Measurements from ENCODE around the gene YRDC. TPM values are rescaled to one million over a fixed set of nuclear protein-coding genes. Genes with fewer than 3 reads are reported as not detected.
A peak's percentile ranks its signal among the peaks of the same experiment; 100 is the strongest.

The YRDC gene
- total RNA-seq, 2 experiments from 2014 or later, result 34.1 to 36.1 TPM

DNA sequence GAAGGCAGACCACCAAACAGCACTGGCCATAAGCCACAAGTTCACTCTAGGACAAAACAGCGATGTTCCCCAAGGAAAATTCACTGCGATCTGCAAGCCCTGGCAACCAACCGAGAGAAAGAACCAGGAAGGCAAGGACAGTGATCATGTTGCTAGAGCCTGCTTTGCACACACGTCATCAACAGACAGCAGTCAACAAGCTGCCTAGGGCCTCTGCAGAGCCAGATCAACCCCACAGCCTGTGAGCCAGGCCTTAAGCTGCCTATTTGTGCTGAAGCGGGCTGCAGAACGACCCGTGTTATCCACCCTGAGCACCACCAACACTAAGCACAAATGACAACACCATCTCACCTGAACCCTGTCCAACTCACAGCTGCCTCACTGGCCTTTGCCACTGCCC, 6.2 kb upstream of the YRDC start:
- intact Hi-C loops (cut with micrococcal nuclease), result no loop called here
- POLR2A ChIA-PET, result no interaction called here
- H3K27ac Mint-ChIP-seq, result no peak overlapping the region

DNA sequence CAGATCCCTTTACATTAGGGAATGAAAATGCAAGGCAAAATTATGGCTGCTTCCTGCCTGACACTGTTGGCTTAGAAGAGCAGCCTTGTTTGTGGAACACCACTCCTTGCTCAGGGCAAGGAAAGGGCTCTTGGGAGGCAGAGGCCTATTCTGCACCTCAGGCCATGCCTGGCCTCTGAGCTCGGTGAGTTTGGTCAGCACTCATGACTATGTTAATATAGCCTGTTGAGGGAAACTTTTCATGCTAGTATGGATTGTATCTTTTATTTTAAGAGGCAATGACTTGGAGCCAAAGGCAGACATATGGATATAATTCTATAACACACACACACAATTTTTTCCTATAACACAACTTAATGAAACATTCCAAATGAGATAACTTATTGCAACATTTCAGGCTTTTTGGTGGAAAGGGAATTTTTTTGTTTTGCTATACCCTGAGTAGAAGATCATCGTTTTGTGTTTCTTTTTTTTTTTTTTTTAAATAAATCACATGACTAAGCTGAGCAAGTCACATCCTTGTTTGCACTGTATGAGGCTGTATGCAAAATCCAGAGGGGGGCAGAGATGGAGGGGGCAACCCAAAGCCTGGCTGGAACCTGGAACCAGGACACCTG, 5.6 kb upstream of the YRDC start:
- Mint-ChIP-seq H3K9me3 (no peaks in the 10 kb centered on the region), H3K36me3 (peaks cover 8% of the 10 kb centered on the region), H3K4me3 (no peak overlapping the region), H3K27ac (no peak overlapping the region), H3K27me3 (no peaks in the 10 kb centered on the region), H3K4me1 (ENCODE audit: low read depth) (peaks cover 23% of the 10 kb centered on the region)
- no peak for DNase-seq
- ChIA-PET POLR2A (no interaction called here), CTCF (interaction anchor here (0.6 to 0.7 kb wide), 2 partner anchors 41 to 524 kb away, joined by 3 read pairs; no protein-coding TSS in a partner anchor)
- intact Hi-C loops (cut with micrococcal nuclease), result no loop called here

More for the DNA sequence above, 6.2 kb upstream of the YRDC start:
- no peak for DNase-seq
- Mint-ChIP-seq H3K9me3 (no peaks in the 10 kb centered on the region), H3K36me3 (peaks cover 8% of the 10 kb centered on the region), H3K4me1 (ENCODE audit: low read depth) (peaks cover 19% of the 10 kb centered on the region), H3K27me3 (no peaks in the 10 kb centered on the region), H3K4me3 (no peak overlapping the region)
- CTCF ChIA-PET, result interaction anchor here (0.6 kb wide), 1 partner anchor 524 kb away, joined by 3 read pairs; no protein-coding TSS in a partner anchor

GRCh38 chr1:37811027-37811655, 3.1 kb upstream of the YRDC start:
- no peaks in the 10 kb centered on the region for H3K27me3 Mint-ChIP-seq
- no peak overlapping the region for H3K4me3 Mint-ChIP-seq
- H3K27ac Mint-ChIP-seq, result peak overlapping the region; percentile 54
- peaks cover 12% of the 10 kb centered on the region for H3K36me3 Mint-ChIP-seq
- CTCF ChIA-PET, result no interaction called here
- POLR2A ChIA-PET, result no interaction called here
- H3K9me3 Mint-ChIP-seq, result no peaks in the 10 kb centered on the region
- DNase-seq, result peak; percentile 79
- intact Hi-C loops (cut with micrococcal nuclease), result loop anchor here (1.0 kb wide), 1 partner anchor 49 kb away; no protein-coding TSS in a partner anchor
- H3K4me1 Mint-ChIP-seq (ENCODE audit: low read depth), result peaks cover 31% of the 10 kb centered on the region

GRCh38 chr1:37809942-37810341, 1.9 kb upstream of the YRDC start:
- no peaks in the 10 kb centered on the region for H3K27me3 Mint-ChIP-seq
- H3K4me1 Mint-ChIP-seq (ENCODE audit: low read depth), result peaks cover 40% of the 10 kb centered on the region
- H3K9me3 Mint-ChIP-seq, result no peaks in the 10 kb centered on the region
- DNase-seq, result no peak
- intact Hi-C loops (cut with micrococcal nuclease), result loop anchor here (5.0 kb wide), 2 partner anchors 182 to 333 kb away; partner anchors contain the start of gene SF3A3
- POLR2A ChIA-PET, result no interaction called here
- H3K27ac Mint-ChIP-seq, result no peak overlapping the region
- H3K4me3 Mint-ChIP-seq, result no peak overlapping the region
- H3K36me3 Mint-ChIP-seq, result peaks cover 17% of the 10 kb centered on the region
- CTCF ChIA-PET, result no interaction called here

DNA sequence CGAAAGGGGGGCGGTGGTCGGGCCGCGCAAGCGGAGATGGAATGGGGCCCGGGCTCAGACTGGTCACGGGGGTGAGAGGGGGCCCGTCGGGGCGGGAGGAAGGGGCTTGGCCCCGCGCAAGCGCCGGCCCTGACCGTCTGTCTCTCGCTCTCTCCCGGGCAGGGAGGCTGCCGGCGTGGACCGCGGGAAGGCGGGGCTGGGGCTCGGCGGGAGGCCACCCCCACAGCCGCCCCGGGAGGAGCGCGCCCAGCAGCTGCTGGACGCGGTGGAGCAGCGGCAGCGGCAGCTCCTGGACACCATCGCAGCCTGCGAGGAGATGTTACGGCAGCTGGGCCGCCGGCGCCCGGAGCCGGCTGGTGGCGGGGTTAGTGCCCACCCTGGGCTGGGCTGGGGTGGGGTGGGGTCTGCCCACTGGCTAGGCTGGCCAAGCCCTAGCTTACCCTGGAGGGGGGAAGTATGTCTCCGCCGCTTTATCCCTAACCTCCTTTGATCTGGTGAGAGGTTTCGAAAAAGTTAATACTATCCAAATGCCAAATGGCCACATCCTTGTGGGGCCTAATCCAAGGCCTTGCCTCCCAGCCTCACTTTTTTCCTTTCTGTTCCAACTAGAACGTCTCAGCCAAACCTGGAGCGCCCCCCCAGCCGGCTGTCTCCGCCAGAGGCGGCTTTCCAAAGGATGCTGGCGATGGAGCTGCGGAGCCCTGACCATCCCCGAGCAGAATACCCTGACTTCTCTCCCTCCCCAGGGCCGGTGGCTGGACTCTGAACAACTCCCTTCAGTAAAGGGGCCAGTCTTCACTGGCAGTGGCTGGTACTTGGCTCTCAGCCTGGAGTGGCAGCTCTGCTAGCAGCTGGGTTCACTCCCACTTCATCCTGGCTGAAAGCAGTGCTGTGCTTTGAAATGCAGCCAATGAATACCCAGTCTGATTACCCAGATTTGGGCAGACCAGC, 636 bp upstream of the YRDC start:
- peak; percentile 42 for DNase-seq
- Mint-ChIP-seq H3K4me3 (peak overlapping the region; percentile 95), H3K4me1 (ENCODE audit: low read depth) (peaks cover 40% of the 10 kb centered on the region), H3K9me3 (no peaks in the 10 kb centered on the region), H3K36me3 (peaks cover 26% of the 10 kb centered on the region), H3K27ac (peak overlapping the region; percentile 96), H3K27me3 (no peaks in the 10 kb centered on the region)
- ChIA-PET CTCF (interaction anchor here (0.8 to 2.9 kb wide), 8 partner anchors 9 to 294 kb away, joined by 3 to 32 read pairs (median 6); partner anchors contain the start of genes CDCA8, MEAF6, MTF1 and SF3A3), POLR2A (interaction anchor here (0.6 to 2.6 kb wide), 12 partner anchors 8 to 333 kb away, joined by 3 to 19 read pairs (median 4); partner anchors contain the start of genes CDCA8, MTF1 and SF3A3)
- intact Hi-C loops (cut with micrococcal nuclease), result loop anchor here (1.0 to 5.0 kb wide), 3 partner anchors 116 to 331 kb away; partner anchors contain the start of genes CDCA8 and SF3A3

DNA sequence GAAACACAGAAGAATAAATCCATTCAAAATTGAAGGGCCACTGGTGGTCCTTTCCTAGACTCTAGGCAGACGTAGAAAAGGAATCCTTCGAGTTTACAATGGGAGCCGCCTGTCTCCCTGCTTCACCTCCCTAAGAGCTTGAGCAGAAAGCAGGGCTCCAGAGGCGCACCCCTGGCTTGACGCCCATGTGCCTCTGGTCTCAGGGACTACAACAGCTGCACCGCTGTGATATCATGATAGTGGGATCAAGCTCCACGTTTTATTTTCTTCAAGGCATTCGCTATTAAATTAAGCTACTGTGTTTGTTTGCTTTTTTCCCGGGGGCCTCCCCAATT, 821 bp downstream of the YRDC start:
- DNase-seq, result no peak
- Mint-ChIP-seq H3K4me1 (ENCODE audit: low read depth) (peaks cover 40% of the 10 kb centered on the region), H3K9me3 (no peaks in the 10 kb centered on the region), H3K36me3 (peaks cover 38% of the 10 kb centered on the region), H3K4me3 (peak overlapping the region; percentile 82), H3K27me3 (no peaks in the 10 kb centered on the region), H3K27ac (peak overlapping the region; percentile 75)
- intact Hi-C loops (cut with micrococcal nuclease), result loop anchor here (5.0 kb wide), 2 partner anchors 185 to 330 kb away; partner anchors contain the start of gene SF3A3
- POLR2A ChIA-PET, result interaction anchor here (1.0 to 2.6 kb wide), 6 partner anchors 10 to 117 kb away, joined by 4 to 19 read pairs (median 10); partner anchors contain the start of genes CDCA8 and MTF1
- CTCF ChIA-PET, result interaction anchor here (0.6 to 2.9 kb wide), 4 partner anchors 10 to 293 kb away, joined by 3 to 32 read pairs (median 8); partner anchors contain the start of genes MEAF6, MTF1 and SF3A3

DNA sequence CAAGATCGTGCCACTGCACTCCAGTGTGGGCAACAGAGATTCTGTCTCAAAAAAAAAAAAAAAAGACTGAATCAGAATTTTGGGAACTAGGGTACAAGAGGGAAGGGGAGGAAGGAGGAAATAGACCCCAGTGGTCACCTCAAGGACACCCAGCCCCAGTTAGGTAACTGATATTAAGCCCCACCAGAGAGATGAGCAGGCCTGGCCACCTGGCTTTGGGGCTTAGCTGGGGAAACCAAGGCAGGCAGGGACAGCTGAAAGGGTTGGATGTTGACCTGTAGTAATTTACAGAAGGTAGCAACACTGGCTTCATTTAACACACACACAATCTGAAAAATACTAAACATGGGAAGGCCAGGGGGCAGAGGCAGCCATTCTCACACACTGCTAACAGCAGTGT, 5.6 kb downstream of the YRDC start:
- intact Hi-C loops (cut with micrococcal nuclease), result no loop called here
- no peak overlapping the region for H3K4me3 Mint-ChIP-seq
- peaks cover 57% of the 10 kb centered on the region for H3K36me3 Mint-ChIP-seq
- H3K27me3 Mint-ChIP-seq, result no peaks in the 10 kb centered on the region
- H3K9me3 Mint-ChIP-seq, result no peaks in the 10 kb centered on the region
- peaks cover 17% of the 10 kb centered on the region for H3K4me1 Mint-ChIP-seq (ENCODE audit: low read depth)
- CTCF ChIA-PET, result no interaction called here
- POLR2A ChIA-PET, result interaction anchor here (0.7 kb wide), 1 partner anchor 136 kb away, joined by 3 read pairs; no protein-coding TSS in a partner anchor
- no peak for DNase-seq
- H3K27ac Mint-ChIP-seq, result no peak overlapping the region

DNA sequence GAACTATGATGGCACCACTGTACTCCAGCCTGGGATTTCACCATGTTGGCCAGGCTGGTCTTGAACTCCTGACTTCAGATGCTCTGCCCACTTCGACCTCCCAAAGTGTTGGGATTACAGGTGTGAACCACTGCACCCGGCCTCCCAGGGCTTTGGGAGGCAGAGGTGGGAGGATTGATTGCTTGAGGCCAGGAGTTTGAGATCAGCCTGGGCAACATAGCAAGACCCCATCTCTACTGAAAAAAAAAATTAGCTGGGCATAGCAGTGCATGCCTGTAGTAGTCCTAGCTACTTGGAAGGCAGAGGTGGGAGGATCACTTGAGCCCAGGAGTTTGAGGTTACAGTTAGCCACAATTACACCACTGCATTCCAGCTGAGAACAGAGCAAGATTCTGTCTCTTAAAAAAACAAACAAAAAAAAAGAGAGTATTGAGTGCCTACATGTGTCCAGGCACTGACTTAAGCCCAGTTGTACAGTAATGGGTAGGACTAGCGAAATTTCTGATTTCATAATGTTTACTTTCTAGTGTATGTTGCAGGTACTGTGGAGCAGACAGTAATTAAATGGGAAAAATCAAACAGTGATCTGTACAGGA, 10.2 kb downstream of the YRDC start:
- Mint-ChIP-seq H3K36me3 (peaks cover 28% of the 10 kb centered on the region), H3K27ac (no peak overlapping the region), H3K27me3 (peaks cover 8% of the 10 kb centered on the region), H3K4me3 (no peak overlapping the region), H3K9me3 (no peaks in the 10 kb centered on the region), H3K4me1 (ENCODE audit: low read depth) (peaks cover 19% of the 10 kb centered on the region)
- POLR2A ChIA-PET, result interaction anchor here (2.5 kb wide), 1 partner anchor 10 kb away, joined by 8 read pairs; the partner anchor contains the start of genes C1orf122 and YRDC
- CTCF ChIA-PET, result no interaction called here
- no peak for DNase-seq
- intact Hi-C loops (cut with micrococcal nuclease), result no loop called here

DNA sequence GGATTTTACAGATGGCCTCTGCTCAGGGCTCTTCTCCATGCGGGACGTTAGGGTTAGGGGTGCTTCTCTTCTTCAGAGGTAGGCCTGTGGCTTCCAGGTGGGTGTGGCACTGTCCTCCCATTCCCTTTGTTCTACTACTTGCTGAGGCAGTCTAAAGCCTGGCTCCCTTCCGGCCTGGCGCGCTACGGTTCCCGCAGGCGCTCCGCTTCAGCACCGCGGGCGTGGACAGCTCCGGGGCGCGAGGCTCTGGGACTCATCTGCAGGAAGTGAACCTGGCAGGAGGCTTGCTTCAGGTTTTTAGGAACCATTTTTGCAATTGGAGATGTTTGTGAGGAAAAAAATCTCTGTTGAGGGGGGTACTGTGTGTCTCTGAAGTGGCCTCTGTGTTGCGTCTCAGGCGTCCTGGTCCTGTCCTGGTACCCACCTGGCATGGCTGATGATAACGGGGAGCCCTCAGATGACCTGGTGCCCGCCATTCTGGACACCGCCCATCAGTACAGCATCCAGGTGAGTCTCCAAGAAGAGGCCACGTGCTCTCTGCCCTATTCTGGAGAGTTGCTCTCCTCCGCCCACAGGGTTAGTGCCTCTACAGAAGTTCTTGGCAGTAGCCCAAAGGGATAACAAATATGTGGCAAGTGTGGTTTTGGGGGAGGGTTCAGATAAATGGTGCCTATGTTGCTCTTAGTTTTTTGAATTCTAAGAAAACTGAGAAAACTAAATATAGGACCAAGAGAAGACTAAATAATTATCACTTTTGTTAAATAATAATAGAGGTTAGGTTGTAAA, 12.5 kb downstream of the YRDC start:
- peaks cover 21% of the 10 kb centered on the region for H3K27me3 Mint-ChIP-seq
- no peak overlapping the region for H3K27ac Mint-ChIP-seq
- intact Hi-C loops (cut with micrococcal nuclease), result no loop called here
- H3K4me3 Mint-ChIP-seq, result peak overlapping the region; percentile 59
- H3K9me3 Mint-ChIP-seq, result no peaks in the 10 kb centered on the region
- peaks cover 15% of the 10 kb centered on the region for H3K36me3 Mint-ChIP-seq
- peak; percentile 64 for DNase-seq
- ChIA-PET CTCF (no interaction called here), POLR2A (no interaction called here)
- peaks cover 19% of the 10 kb centered on the region for H3K4me1 Mint-ChIP-seq (ENCODE audit: low read depth)

DNA sequence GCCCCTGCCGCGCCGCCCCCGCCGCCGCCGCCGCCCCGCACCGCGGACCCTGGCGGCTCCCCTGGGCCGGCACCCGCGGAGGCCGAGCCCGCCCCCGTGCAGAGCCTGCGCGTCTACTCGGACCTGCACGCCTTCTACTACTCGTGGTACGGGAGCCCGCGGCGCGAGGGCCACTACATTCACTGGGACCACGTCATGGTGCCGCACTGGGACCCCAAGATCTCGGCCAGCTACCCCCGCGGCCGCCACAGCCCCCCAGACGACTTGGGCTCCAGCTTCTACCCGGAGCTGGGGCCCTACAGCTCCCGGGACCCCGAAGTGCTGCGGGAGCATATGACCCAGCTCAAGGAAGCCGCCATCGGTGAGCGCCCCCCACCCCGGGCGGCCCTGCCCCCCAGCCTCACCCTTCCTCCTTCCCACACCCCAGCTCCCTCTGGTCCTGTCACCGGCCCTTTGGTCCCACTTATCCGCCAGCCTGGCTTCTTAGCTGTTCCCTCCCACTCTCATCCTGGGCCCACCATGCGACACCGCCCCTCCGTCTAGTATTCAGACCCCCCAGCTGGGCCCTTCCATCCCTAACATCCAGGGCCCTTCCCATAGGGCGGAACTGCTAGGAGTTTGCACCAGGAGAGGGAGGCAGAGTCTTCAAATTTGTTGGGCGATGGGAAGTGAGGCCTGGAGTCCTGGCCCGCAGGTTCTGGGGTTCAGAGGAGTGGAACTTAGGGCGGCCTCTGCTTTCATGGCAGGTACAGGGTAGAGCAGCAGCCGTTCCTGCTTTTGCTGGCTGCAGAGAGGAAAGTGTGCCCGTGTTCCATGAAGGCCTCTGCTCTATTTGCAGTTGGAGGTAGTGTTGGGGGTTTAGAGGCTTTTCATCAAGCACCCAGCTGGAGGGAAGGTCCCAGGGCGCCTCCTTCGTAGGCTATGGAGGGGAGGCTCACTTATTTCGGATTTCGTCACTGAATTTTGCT, 13.4 kb downstream of the YRDC start:
- no peak overlapping the region for H3K27ac Mint-ChIP-seq

More for the DNA sequence above, 13.4 kb downstream of the YRDC start:
- H3K36me3 Mint-ChIP-seq, result peaks cover 6% of the 10 kb centered on the region
- peaks cover 23% of the 10 kb centered on the region for H3K27me3 Mint-ChIP-seq
- DNase-seq, result no peak
- peaks cover 19% of the 10 kb centered on the region for H3K4me1 Mint-ChIP-seq (ENCODE audit: low read depth)
- H3K4me3 Mint-ChIP-seq, result peak overlapping the region; percentile 59
- ChIA-PET POLR2A (interaction anchor here (1.0 kb wide), 1 partner anchor 64 kb away, joined by 3 read pairs; the partner anchor contains the start of gene MTF1), CTCF (no interaction called here)
- no peaks in the 10 kb centered on the region for H3K9me3 Mint-ChIP-seq
- intact Hi-C loops (cut with micrococcal nuclease), result no loop called here

Measured in activated CD4-positive, alpha-beta memory T cell treated with anti-CD3 and anti-CD28 coated beads for 36 hours (primary cell).